PC-3 (cell line): ENCODE measurements around the gene ZNF619. TPM values are rescaled to one million over a fixed set of nuclear protein-coding genes. Genes with fewer than 3 reads are reported as not detected.

Source experiments
- ATAC-seq: fragments of 200-7000 bp; cut with Tn5 transposase; 2 replicates; pipeline ENCODE4 v1.9.1; 2020; ENCODE audit warnings: mild to moderate bottlenecking, moderate library complexity
- BruUV-seq: library from RNA; stranded (reverse); fragments of 400-500 nt; replicated peaks from 2 replicates; lab custom pipeline; 2021; lab: Mats Ljungman, UMichigan
- CTCF ChIA-PET: fragments of 300-600 bp; sonication (Branson Sonifier 250); formaldehyde crosslinking; loops from one replicate; lab custom pipeline; 2022; ENCODE audit warnings: antibody characterized with exemption; lab: Charles Lee
- POLR2A ChIA-PET: fragments of 300-600 bp; sonication (Branson Sonifier 250); formaldehyde crosslinking; loops from one replicate; lab custom pipeline; 2022; ENCODE audit warnings: antibody characterized with exemption; ENCODE audit not compliant: unreplicated experiment; lab: Charles Lee
- DNase-seq: peaks from one replicate; pipeline ENCODE4 v3.0.0-alpha.2; 2015
- H2AFZ ChIP-seq: fragments of 300-600 bp; sonication (generic); 2 replicates; pipeline ENCODE4 v1.6.0; 2016; ENCODE audit warnings: antibody characterized with exemption, low read length
- H3F3A ChIP-seq: fragments of 300-600 bp; sonication (generic); one replicate; pipeline ENCODE4 v1.6.0; 2017; ENCODE audit warnings: antibody characterized with exemption, low read length, control low read depth, mild to moderate bottlenecking; ENCODE audit not compliant: unreplicated experiment
- H3K27ac ChIP-seq: fragments of 300-600 bp; sonication (generic); 2 replicates; pipeline ENCODE4 v1.5.1; 2016; ENCODE audit warnings: mild to moderate bottlenecking, low read length
- H3K27me3 ChIP-seq: fragments of 300-600 bp; sonication (generic); 2 replicates; pipeline ENCODE4 v1.6.1; 2016; ENCODE audit warnings: low read length, mixed read lengths
- H3K36me3 ChIP-seq: fragments of 300-600 bp; sonication (generic); 2 replicates; pipeline ENCODE4 v1.6.1; 2016; ENCODE audit warnings: low read depth, mixed run types, low read length, mixed read lengths
- H3K4me1 ChIP-seq: fragments of 300-600 bp; sonication (generic); 2 replicates; pipeline ENCODE4 v1.5.1; 2016; ENCODE audit warnings: low read length; ENCODE audit not compliant: insufficient read depth
- H3K4me2 ChIP-seq: fragments of 300-600 bp; sonication (generic); 2 replicates; pipeline ENCODE4 v1.6.0; 2016; ENCODE audit warnings: low read length
- H3K4me3 ChIP-seq: fragments of 300-600 bp; sonication (generic); 2 replicates; pipeline ENCODE4 v1.5.1; 2016; ENCODE audit warnings: mild to moderate bottlenecking, low read length, mixed read lengths
- H3K79me2 ChIP-seq: fragments of 300-600 bp; sonication (generic); 2 replicates; pipeline ENCODE4 v1.6.1; 2017; ENCODE audit warnings: low read length, mixed read lengths
- H3K9ac ChIP-seq: fragments of 300-600 bp; sonication (generic); 2 replicates; pipeline ENCODE4 v1.6.0; 2016; ENCODE audit warnings: mild to moderate bottlenecking, low read length
- H3K9me2 ChIP-seq: fragments of 300-600 bp; sonication (generic); replicated peaks from 2 replicates; pipeline ENCODE4 v1.6.1; 2016; ENCODE audit warnings: mixed run types, low read length, mixed read lengths
- H3K9me3 ChIP-seq: fragments of 300-600 bp; sonication (generic); 2 replicates; pipeline ENCODE4 v1.6.1; 2016; ENCODE audit warnings: low read length, mixed read lengths
- H4K20me1 ChIP-seq: fragments of 300-600 bp; sonication (generic); 2 replicates; pipeline ENCODE4 v1.6.1; 2016; ENCODE audit warnings: low read length, mixed read lengths
- CTCF ChIP-seq: fragments of 300-600 bp; sonication (generic); conservative IDR thresholded peaks from 2 replicates; pipeline ENCODE4 v1.5.1; 2017; ENCODE audit warnings: antibody characterized with exemption, low read depth, mild to moderate bottlenecking, low read length
- EZH2 ChIP-seq: fragments of 300-600 bp; sonication (generic); IDR thresholded peaks from one replicate; pipeline ENCODE4 v1.6.1; 2017; ENCODE audit warnings: antibody characterized with exemption, mild to moderate bottlenecking, low read length; ENCODE audit not compliant: unreplicated experiment
- EZH2phosphoT487 ChIP-seq: fragments of 300-600 bp; sonication (generic); IDR thresholded peaks from 2 replicates; pipeline ENCODE4 v1.6.1; 2018; ENCODE audit warnings: mild to moderate bottlenecking, antibody characterized with exemption, low read length, borderline replicate concordance
- intact Hi-C: fragments of 100-400 bp; cut with micrococcal nuclease; formaldehyde crosslinking; loops from 2 replicates; pipeline ENCODE4 v1.9.0; 2023
- total RNA-seq: library from RNA; depleted of rRNA; stranded (reverse); fragments of >200 nt; gene quantifications from 2 replicates; pipeline ENCODE4 v1.2.3, GENCODE V29; 2014; rRNA removed

The ZNF619 gene
- total RNA-seq, 1 experiment from 2014 or later: 3.5 TPM

DNA sequence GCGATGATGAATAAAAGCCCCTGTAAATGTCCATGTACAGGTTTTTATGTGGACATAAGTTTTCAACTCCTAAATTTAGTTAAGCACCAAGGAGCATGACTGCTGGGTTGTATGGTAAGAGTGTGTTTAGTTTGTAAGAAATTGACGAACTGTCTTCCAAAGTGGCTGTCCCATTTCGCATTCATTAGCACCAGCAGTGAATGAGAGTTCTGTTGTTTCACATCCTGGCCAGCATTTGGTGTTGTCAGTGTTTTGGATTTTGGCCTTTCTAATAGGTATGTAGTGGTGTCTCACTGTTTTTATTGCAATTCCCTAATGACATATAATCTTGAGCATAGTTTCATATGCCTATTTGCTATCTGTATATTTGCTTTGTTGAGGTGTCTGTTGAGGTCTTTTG is 51.5 kb downstream of the ZNF619 start:
- TF ChIP-seq EZH2phosphoT487 (no peak), CTCF (no peak)
- intact Hi-C loops: no loop called here
- H3K9me3 ChIP-seq: no peaks in the 10 kb centered on the region
- H3F3A ChIP-seq: no peaks in the 10 kb centered on the region
- POLR2A ChIA-PET: no interaction called here
- no peak overlapping the region for H3K4me2 ChIP-seq
- H3K9ac ChIP-seq: no peak overlapping the region
- CTCF ChIA-PET: no interaction called here
- ATAC-seq (no peak), DNase-seq (no peak)
- no peaks in the 10 kb centered on the region for H4K20me1 ChIP-seq
- H3K9me2 ChIP-seq: no peaks in the 10 kb centered on the region
- H3K27ac ChIP-seq: no peak overlapping the region
- no peaks in the 10 kb centered on the region for H3K27me3 ChIP-seq
- no peak overlapping the region for H3K4me3 ChIP-seq
- peaks cover 20% of the 10 kb centered on the region for H3K4me1 ChIP-seq
- BruUV-seq: no TSS peak
- H2AFZ ChIP-seq: no peak overlapping the region
- H3K79me2 ChIP-seq: peaks cover 19% of the 10 kb centered on the region
- H3K36me3 ChIP-seq: peaks cover 34% of the 10 kb centered on the region

DNA sequence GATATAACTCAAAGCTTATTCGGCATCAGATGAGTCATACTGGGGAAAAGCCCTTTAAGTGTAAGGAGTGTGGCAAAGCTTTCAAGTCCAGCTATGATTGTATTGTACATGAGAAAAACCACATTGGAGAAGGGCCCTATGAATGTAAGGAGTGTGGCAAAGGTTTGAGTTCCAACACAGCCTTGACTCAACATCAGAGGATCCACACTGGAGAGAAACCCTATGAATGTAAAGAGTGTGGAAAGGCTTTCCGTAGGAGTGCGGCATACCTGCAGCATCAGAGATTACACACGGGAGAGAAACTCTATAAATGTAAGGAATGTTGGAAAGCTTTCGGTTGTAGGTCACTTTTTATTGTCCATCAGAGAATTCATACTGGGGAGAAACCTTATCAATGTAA is 55.3 kb downstream of the ZNF619 start:
- no peak for ATAC-seq
- POLR2A ChIA-PET: no interaction called here
- CTCF ChIA-PET: no interaction called here

GRCh38 chr3:40534283-40534682 is 57.4 kb downstream of the ZNF619 start:
- Histone ChIP-seq H3F3A (no peaks in the 10 kb centered on the region), H3K27ac (no peak overlapping the region), H3K27me3 (no peaks in the 10 kb centered on the region), H3K4me1 (no peaks in the 10 kb centered on the region), H2AFZ (no peak overlapping the region), H3K4me2 (no peak overlapping the region), H3K79me2 (no peaks in the 10 kb centered on the region), H4K20me1 (no peaks in the 10 kb centered on the region), H3K4me3 (no peak overlapping the region), H3K36me3 (peaks cover 70% of the 10 kb centered on the region), H3K9me2 (no peaks in the 10 kb centered on the region), H3K9ac (no peak overlapping the region), H3K9me3 (no peaks in the 10 kb centered on the region)
- ChIA-PET POLR2A (no interaction called here), CTCF (no interaction called here)
- no peak for DNase-seq
- intact Hi-C loops: no loop called here
- TF ChIP-seq CTCF: no peak
- TF ChIP-seq EZH2: no peak
- TF ChIP-seq EZH2phosphoT487: no peak
- BruUV-seq: no TSS peak
- ATAC-seq: no peak

More for the DNA sequence above, 55.3 kb downstream of the ZNF619 start:
- Histone ChIP-seq H3K27ac (no peak overlapping the region), H4K20me1 (no peaks in the 10 kb centered on the region), H3F3A (no peaks in the 10 kb centered on the region), H3K79me2 (no peaks in the 10 kb centered on the region), H3K36me3 (peaks cover 62% of the 10 kb centered on the region), H3K9me2 (no peaks in the 10 kb centered on the region), H2AFZ (no peak overlapping the region), H3K4me1 (no peaks in the 10 kb centered on the region), H3K4me2 (no peak overlapping the region), H3K9me3 (no peaks in the 10 kb centered on the region), H3K27me3 (no peaks in the 10 kb centered on the region), H3K9ac (no peak overlapping the region), H3K4me3 (no peak overlapping the region)
- intact Hi-C loops: no loop called here
- no peak for DNase-seq
- TF ChIP-seq EZH2: no peak
- TF ChIP-seq EZH2phosphoT487: no peak
- TF ChIP-seq CTCF: no peak
- BruUV-seq: no TSS peak

Other genes with a start within 250 kb of the ZNF619 start
- gene EIF1B, start 167.4 kb upstream of the ZNF619 start, total RNA-seq: 9.0 and 10.0 TPM in 2 replicates
- 6.0 and 7.1 TPM in 2 replicates for gene ENTPD3, start 89.9 kb upstream of the ZNF619 start, total RNA-seq
- gene RPL14, start 19.8 kb upstream of the ZNF619 start, total RNA-seq: 543 and 624 TPM in 2 replicates
- 1.8 and 2.5 TPM in 2 replicates for gene ZNF620, start 28.9 kb downstream of the ZNF619 start, total RNA-seq
- gene ZNF621, start 47.8 kb downstream of the ZNF619 start, total RNA-seq: 17.0 and 21.9 TPM in 2 replicates